Hepatocyte (in vitro differentiated cells): ENCODE data around the gene KRT7. TPM values are rescaled to one million over a fixed set of nuclear protein-coding genes. Genes with fewer than 3 reads are reported as not detected.

Experiments
- DNase-seq: peaks from one replicate; pipeline ENCODE4 v3.0.0-alpha.2; 2016; ENCODE audit warnings: low spot score
- H2AFZ ChIP-seq: fragments of 200-600 bp; sonication (generic); 2 replicates; pipeline ENCODE4 v1.6.0; 2016; ENCODE audit warnings: antibody characterized with exemption, mild to moderate bottlenecking
- H3K27ac ChIP-seq: fragments of 200-600 bp; sonication (generic); 2 replicates; pipeline ENCODE4 v1.5.1; 2016; ENCODE audit warnings: mild to moderate bottlenecking
- H3K27me3 ChIP-seq: fragments of 200-600 bp; sonication (generic); 2 replicates; pipeline ENCODE4 v1.6.1; 2016
- H3K36me3 ChIP-seq: fragments of 200-600 bp; sonication (generic); replicated peaks from 2 replicates; pipeline ENCODE4 v1.5.1; 2016; ENCODE audit warnings: low read depth; ENCODE audit not compliant: insufficient read depth
- H3K4me1 ChIP-seq: fragments of 200-600 bp; sonication (generic); 2 replicates; pipeline ENCODE4 v1.5.1; 2016; ENCODE audit warnings: mild to moderate bottlenecking, moderate library complexity; ENCODE audit not compliant: insufficient read depth
- H3K4me2 ChIP-seq: fragments of 200-600 bp; sonication (generic); 2 replicates; pipeline ENCODE4 v1.6.0; 2016
- H3K4me3 ChIP-seq: fragments of 200-600 bp; sonication (generic); 2 replicates; pipeline ENCODE4 v1.5.1; 2016; ENCODE audit warnings: mild to moderate bottlenecking
- H3K79me2 ChIP-seq: fragments of 200-600 bp; sonication (generic); 2 replicates; pipeline ENCODE4 v1.6.0; 2017; ENCODE audit warnings: mild to moderate bottlenecking
- H3K9me2 ChIP-seq: fragments of 200-600 bp; sonication (generic); replicated peaks from 2 replicates; pipeline ENCODE4 v1.6.0; 2017; ENCODE audit warnings: mild to moderate bottlenecking; ENCODE audit not compliant: insufficient read depth
- H3K9me3 ChIP-seq: fragments of 200-600 bp; sonication (generic); 2 replicates; pipeline ENCODE4 v1.5.1; 2016; ENCODE audit warnings: low read depth, mild to moderate bottlenecking
- H4K20me1 ChIP-seq: fragments of 200-600 bp; sonication (generic); 2 replicates; pipeline ENCODE4 v1.6.0; 2016; ENCODE audit warnings: mild to moderate bottlenecking; ENCODE audit not compliant: insufficient read depth, poor library complexity, severe bottlenecking
- EZH2 ChIP-seq: fragments of 200-600 bp; sonication (generic); IDR thresholded peaks from 2 replicates; pipeline ENCODE4 v1.6.1; 2016; ENCODE audit warnings: antibody characterized with exemption, mild to moderate bottlenecking, borderline replicate concordance
- EZH2phosphoT487 ChIP-seq: fragments of 200-600 bp; sonication (generic); IDR thresholded peaks from one replicate; pipeline ENCODE4 v1.6.1; 2018; ENCODE audit warnings: antibody characterized with exemption, mild to moderate bottlenecking, low read depth, moderate library complexity; ENCODE audit not compliant: unreplicated experiment, severe bottlenecking
- WGBS: methylation state at CpG from one replicate; pipeline ENCODE4 v1.1.6; 2016; ENCODE audit warnings: low lambda C conversion rate; ENCODE audit errors: missing lambda C conversion rate; 5-methylcytosine and 5-hydroxymethylcytosine counted together
- polyA plus RNA-seq: library from polyadenylated mRNA; unstranded; fragments of >200 nt; fragmentation: Nextera tagmentation; extraction: Ambion mirVana; gene quantifications from 2 replicates; pipeline ENCODE4 v1.2.1, GENCODE V29; 2016
- total RNA-seq: library from RNA; depleted of rRNA; stranded (reverse); fragments of >200 nt; gene quantifications from 2 replicates; pipeline ENCODE4 v1.2.3, GENCODE V29; 2014
- TF ChIP-seq, protein P1 (sequence below): fragments of 200-600 bp; sonication (generic); IDR thresholded peaks from 2 replicates; pipeline ENCODE4 v1.5.1; 2016; ENCODE audit warnings: antibody characterized with exemption, mild to moderate bottlenecking; ENCODE audit not compliant: poor library complexity

Gene KRT7
- total and polyA plus RNA-seq, 2 experiments from 2014 or later = 27.1 to 33.3 TPM

DNA sequence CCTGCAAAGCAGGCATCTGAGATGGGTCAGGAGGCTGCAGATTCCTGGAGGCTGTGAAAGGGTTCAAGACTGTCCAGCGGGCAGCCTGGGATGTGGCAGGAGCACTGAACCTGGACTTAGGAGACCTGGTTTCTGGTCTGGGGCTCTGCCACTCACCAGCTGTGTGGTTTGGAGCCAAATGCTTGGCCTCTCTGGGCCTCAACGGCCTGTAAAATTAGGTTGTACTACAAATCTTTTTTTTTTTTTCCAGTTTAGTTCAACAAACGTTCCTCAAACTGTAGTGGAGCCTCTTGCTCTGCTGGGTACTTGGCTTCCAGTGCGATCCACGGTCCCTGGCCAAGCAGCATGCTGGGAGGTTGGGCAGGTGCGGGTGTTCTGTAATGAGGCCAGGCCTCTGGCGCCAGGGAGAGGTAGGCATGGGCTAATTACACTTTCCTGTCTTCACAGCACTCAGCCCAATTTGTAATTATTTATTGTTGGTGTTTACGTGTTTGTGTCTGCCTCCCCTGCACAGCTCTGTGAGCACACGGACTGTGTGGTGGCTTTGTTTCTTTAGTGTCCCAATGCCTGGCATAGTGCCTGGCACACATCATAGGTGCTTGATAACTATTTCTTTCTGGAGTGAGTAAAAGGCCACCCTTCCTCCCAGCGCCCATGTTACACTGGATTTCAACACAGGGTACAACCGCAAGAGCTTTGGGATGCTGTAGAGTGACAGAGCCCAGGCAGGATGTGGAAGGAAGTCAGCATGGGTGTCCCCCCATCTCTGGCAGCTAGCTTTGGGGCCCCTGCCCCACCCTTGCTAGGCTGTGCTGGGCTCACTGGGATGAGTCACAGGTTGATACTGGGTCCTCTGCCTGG lies 35.4 kb upstream of the KRT7 start:
- H3K4me1 ChIP-seq = peaks cover 28% of the 10 kb centered on the region
- H3K79me2 ChIP-seq = no peaks in the 10 kb centered on the region
- DNase-seq = no peak
- 84% methylated on average over 11 of the region's 11 CpGs for WGBS
- no peaks in the 10 kb centered on the region for H3K27me3 ChIP-seq
- no peak overlapping the region for H2AFZ ChIP-seq
- no peak overlapping the region for H3K4me3 ChIP-seq
- TF ChIP-seq EZH2 (no peak), EZH2phosphoT487 (no peak)
- TF ChIP-seq, protein P1, sequence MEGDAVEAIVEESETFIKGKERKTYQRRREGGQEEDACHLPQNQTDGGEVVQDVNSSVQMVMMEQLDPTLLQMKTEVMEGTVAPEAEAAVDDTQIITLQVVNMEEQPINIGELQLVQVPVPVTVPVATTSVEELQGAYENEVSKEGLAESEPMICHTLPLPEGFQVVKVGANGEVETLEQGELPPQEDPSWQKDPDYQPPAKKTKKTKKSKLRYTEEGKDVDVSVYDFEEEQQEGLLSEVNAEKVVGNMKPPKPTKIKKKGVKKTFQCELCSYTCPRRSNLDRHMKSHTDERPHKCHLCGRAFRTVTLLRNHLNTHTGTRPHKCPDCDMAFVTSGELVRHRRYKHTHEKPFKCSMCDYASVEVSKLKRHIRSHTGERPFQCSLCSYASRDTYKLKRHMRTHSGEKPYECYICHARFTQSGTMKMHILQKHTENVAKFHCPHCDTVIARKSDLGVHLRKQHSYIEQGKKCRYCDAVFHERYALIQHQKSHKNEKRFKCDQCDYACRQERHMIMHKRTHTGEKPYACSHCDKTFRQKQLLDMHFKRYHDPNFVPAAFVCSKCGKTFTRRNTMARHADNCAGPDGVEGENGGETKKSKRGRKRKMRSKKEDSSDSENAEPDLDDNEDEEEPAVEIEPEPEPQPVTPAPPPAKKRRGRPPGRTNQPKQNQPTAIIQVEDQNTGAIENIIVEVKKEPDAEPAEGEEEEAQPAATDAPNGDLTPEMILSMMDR = no peak
- H3K36me3 ChIP-seq = no peaks in the 10 kb centered on the region
- H3K9me2 ChIP-seq = no peaks in the 10 kb centered on the region
- H3K27ac ChIP-seq = no peak overlapping the region
- no peaks in the 10 kb centered on the region for H4K20me1 ChIP-seq
- no peaks in the 10 kb centered on the region for H3K9me3 ChIP-seq
- H3K4me2 ChIP-seq = no peak overlapping the region

DNA sequence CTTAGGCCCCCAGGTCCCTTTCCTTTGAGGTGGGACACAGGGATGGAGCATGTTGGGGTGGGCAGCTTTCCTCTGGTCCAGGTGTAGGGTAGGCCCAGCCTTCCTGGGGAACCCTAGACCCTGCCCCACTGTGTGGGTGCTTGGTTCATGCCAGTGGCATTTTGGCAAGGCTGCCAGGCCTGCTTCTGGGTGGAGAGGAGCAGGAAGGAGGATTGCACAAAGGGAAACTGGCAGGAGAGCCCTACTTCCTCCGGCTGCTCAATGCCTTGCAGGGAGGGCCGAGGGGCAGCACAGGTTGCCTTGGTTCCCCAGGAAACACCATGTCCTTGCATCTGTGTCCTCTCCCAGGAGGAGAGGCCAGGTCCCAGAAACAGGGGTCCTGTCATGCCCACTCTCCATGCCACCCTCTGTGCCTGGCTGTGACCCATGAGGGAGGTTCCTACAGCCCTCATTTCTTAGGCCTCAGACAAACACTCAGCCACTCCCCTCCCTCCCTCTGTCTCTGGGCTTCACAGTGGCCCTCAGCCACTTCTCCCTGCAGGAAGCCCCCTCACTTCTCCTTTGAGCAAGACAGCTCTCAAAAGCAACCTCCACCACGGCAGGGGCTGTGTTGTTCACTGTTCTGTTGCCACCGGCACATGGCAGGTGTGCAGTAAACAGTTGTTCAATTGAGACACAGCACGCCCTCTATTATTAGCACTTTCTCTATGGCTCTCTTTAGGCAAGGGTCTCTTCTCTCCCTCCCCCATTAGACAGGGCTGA lies 34.4 kb upstream of the KRT7 start:
- Histone ChIP-seq H3K27ac (no peak overlapping the region), H4K20me1 (no peaks in the 10 kb centered on the region), H3K9me3 (no peaks in the 10 kb centered on the region), H3K4me2 (no peak overlapping the region), H3K9me2 (no peaks in the 10 kb centered on the region), H3K4me3 (no peak overlapping the region), H3K4me1 (peaks cover 28% of the 10 kb centered on the region), H3K79me2 (no peaks in the 10 kb centered on the region), H3K27me3 (no peaks in the 10 kb centered on the region), H3K36me3 (no peaks in the 10 kb centered on the region), H2AFZ (no peak overlapping the region)
- WGBS = 89% methylated on average over 5 of the region's 5 CpGs
- DNase-seq = no peak
- TF ChIP-seq EZH2 (no peak), EZH2phosphoT487 (no peak)
- TF ChIP-seq, protein P1 = no peak

DNA sequence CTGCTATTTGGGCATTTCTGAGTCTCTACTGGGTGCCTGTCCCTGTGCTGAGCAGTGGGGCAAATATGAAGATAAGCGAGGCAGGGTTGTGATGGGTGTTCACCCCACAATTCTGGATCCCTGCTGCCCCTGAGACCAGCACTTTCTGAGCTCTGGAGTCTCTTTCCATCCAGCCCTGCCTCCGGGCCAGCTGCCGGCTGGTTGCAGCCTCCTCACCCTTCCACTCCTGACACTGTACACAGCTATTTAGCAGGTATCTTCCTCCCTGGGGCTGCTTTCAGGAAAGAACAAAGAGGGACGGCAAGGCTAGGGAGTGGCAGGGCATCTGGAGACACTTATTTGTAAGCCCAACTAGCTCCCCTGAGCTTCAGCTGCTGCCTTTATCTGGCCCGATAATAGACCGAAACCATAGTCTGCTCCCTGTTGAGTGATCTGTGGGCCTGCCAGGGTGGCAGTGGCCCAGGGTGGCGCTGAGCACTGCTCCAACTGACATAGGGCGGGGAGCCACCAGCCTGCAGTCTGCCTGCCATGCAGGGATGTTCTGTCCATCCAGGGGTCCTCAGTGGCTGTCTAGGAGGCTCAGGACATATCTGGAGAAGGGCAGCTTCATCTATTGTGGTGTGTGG lies 33.6 kb upstream of the KRT7 start:
- H3K36me3 ChIP-seq = no peaks in the 10 kb centered on the region
- H3K4me2 ChIP-seq = no peak overlapping the region
- no peaks in the 10 kb centered on the region for H4K20me1 ChIP-seq
- H3K79me2 ChIP-seq = no peaks in the 10 kb centered on the region
- no peak overlapping the region for H2AFZ ChIP-seq
- H3K27me3 ChIP-seq = no peaks in the 10 kb centered on the region
- no peak overlapping the region for H3K4me3 ChIP-seq
- 76% methylated on average over 8 of the region's 8 CpGs for WGBS
- no peaks in the 10 kb centered on the region for H3K9me3 ChIP-seq
- H3K4me1 ChIP-seq = peaks cover 25% of the 10 kb centered on the region
- TF ChIP-seq EZH2 = no peak
- no peak for TF ChIP-seq EZH2phosphoT487
- TF ChIP-seq, protein P1 = no peak
- no peaks in the 10 kb centered on the region for H3K9me2 ChIP-seq
- H3K27ac ChIP-seq = no peak overlapping the region
- DNase-seq = no peak
